ENCODE data around the gene ZNF512B.

GRCh38 chr20:63958471-63958870 lies 11.3 kb downstream of the ZNF512B start:
- TF ChIP-seq CTCF (IDR thresholded peaks at IDR 0.05), result no peak
- no peak for TF ChIP-seq EZH2 (IDR thresholded peaks at IDR 0.05; ENCODE audit: borderline replicate concordance, insufficient read depth, low read depth, low read length, poor library complexity, severe bottlenecking)

Data from B cell (primary cell).